GM18520 (cell line): ENCODE measurements around the gene RAVER1.
"Not testable (repeated sequence)": the region's sequence is repeated elsewhere in the genome, so short reads cannot be mapped to it uniquely, and the experiment has no call there.

Source experiments
- ATAC-seq: cut with Tn5 transposase; IDR thresholded peaks from one replicate; pipeline ENCODE4 v1.9.1; 2021; ENCODE audit not compliant: unreplicated experiment

Gene RAVER1, protein sequence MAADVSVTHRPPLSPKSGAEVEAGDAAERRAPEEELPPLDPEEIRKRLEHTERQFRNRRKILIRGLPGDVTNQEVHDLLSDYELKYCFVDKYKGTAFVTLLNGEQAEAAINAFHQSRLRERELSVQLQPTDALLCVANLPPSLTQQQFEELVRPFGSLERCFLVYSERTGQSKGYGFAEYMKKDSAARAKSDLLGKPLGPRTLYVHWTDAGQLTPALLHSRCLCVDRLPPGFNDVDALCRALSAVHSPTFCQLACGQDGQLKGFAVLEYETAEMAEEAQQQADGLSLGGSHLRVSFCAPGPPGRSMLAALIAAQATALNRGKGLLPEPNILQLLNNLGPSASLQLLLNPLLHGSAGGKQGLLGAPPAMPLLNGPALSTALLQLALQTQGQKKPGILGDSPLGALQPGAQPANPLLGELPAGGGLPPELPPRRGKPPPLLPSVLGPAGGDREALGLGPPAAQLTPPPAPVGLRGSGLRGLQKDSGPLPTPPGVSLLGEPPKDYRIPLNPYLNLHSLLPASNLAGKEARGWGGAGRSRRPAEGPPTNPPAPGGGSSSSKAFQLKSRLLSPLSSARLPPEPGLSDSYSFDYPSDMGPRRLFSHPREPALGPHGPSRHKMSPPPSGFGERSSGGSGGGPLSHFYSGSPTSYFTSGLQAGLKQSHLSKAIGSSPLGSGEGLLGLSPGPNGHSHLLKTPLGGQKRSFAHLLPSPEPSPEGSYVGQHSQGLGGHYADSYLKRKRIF

DNA sequence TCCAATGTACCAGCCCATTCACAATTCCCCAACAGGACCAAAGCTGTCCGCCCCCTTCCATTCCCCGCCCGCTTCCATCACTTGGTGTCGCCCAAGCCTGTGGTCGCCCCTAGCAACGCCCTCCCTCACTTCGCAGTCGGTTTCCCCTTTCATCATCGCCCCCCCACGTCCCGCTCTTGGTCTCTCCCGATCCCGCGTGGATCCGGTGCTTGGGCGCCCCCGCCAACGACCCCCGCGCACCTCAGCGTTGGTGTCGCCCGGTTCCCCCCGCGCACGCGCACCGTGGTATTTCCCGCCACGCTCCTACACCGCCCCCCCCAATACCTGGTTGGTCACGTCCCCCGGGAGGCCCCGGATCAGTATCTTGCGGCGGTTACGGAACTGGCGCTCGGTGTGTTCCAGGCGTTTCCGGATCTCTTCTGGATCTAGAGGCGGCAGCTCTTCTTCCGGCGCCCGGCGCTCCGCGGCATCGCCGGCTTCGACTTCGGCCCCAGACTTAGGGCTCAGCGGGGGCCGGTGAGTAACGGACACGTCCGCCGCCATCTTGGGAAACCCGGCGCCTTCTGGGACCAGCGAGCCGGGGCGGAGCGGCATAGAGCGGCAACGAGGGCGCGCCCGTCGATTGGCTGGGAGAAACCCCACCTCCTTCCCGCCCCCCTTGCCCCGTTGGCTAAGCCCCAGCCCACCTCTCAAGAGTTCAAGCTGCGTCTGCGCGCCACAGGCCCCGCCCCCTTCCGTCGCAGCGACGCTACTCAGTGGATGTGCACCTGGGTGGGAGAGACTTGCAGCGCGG lies at the start of gene RAVER1:
TSS of gene RAVER1 (minus strand) at position 565 of the 793 bp plus-strand sequence. CDS start at position 543, 22 bp downstream.
- peak; percentile 74 for ATAC-seq

DNA sequence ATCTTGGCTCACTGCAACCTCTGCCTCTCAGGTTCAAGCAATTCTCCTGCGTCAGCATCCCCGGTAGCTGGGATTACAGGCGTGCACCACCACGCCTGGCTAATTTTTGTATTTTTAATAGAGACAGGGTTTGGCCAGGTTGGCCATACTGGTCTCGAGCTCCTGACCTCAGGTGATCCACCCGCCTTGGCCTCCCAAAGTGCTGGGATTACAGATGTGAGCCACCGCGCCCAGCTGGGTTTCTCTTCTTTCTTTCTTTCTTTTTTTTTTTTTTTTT lies 49.8 kb upstream of the RAVER1 start:
- not testable (repeated sequence) for ATAC-seq

DNA sequence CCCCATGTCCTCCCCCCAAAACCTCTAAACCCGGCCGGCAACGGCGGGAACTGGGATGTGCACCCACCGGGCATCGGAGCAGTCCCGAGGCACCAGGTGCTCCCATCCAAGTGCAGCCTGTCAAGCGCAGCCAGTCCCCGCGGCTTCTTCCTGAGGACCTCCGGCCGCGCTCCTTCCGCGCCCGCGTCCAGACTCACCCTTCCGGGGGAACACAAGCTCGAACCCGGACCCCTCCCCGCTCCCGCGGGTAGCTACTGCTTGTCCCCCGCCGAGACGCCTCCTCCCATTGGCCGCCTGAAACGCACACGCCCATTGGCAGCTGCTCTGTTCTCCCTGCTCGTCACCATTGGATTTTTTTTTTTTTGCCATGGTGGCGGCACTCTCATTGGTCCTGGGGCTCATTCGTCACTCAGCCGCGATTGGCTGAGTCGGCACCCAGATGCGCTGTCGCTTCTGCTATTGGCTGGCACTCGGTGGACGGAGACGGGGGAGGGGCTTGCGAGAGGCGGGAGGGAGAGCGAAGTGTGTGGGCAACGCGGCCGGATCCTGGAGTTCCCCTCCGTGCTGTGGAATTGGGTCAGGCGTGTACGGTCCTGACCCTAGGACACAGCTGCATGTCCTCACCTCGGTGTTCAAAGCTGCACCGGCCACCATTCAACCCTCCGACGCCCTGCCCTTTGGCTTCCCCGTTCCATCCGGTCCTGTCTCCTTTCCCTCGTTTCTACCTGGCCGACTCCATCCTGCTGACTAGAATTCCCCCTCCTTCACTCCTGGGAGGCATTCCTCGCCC lies 47.2 kb upstream of the RAVER1 start, which contains the start of gene TYK2:
TSS of gene TYK2 (minus strand) at position 260 of the 790 bp plus-strand sequence. CDS start 2,166 bp downstream, outside the sequence.
- peak; percentile 96 for ATAC-seq

DNA sequence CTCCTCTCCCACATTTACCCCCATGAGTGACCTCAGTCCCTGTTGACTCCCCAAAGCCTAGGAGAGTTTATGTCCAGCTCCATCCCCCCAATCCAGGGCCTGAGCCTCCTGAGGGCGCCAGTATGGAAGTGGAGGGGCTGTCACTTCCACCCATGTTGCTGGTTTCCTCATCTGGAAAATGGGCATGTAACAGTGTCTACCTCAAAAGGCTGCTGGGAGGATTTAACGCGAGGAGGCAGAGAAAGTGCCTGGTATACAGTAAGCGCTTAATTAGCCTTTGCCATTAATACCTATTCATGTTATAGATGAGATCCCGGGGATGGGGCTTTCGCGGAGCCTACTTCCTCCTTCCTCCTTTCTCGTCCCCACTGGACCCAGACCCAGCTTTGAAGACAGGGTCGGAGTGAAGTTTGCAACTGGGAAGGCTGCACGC lies 46.6 kb upstream of the RAVER1 start:
- no peak for ATAC-seq

DNA sequence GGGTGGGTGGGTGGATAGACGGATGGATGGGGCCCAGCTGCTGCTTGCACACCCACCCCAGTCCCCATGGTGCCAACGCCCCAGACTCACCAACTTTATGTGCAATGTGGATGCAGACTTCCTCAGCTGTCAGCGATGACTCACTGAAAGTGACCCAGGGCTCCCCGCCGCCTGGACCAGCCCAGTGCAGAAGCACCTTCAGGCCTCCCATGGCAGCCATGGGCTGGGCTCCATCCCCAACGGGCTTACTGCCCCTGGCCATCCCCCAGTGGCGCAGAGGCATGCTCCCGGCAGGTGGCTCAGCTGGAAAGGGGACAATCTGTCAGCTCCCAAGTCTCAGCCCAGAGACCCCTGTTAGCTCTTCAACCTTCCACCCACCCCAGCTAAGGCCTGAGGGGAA lies 44.8 kb upstream of the RAVER1 start:
- ATAC-seq, result no peak

DNA sequence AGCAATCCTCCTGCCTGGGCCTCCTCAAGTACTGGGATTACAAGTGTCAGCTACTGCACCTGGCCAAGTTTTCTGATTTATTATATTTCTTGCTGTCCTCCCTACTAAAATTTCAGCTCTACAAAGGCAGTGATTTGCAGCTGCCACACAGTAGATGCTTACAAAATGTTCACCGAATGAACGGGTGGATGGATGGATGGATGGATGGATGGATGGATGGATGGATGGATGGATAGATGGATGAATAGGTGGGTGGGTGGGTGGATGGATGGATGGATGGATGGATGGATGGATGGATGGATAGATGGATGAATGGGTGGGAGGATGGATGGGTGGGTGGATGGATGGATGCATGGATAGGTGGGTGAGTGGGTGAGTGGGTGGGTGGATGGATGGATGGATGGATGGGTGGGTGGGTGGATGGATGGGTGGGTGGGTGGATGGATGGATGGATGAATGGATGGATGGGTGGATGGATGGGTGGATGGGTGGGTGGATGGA lies 43.9 kb upstream of the RAVER1 start:
- ATAC-seq, result not testable (repeated sequence)

DNA sequence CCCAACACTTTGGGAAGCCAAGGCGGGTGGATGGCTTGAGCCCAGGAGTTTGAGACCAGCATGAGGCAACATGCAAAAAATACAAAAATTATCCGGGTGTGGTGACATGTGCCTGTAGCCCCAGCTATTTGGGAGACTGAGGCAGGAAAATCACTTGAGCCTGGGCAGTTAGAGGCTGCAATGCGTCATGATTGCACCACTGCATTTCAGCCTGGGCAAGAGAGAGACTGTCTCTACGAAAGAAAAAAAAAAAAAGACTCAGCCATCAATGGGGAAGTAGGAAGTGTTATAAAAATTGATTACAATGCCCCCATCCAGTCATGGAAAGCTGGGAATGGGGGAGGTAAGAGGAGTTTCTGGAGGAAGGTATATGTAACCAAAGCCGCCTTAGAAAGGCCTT lies 41.6 kb upstream of the RAVER1 start:
- ATAC-seq, result no peak

DNA sequence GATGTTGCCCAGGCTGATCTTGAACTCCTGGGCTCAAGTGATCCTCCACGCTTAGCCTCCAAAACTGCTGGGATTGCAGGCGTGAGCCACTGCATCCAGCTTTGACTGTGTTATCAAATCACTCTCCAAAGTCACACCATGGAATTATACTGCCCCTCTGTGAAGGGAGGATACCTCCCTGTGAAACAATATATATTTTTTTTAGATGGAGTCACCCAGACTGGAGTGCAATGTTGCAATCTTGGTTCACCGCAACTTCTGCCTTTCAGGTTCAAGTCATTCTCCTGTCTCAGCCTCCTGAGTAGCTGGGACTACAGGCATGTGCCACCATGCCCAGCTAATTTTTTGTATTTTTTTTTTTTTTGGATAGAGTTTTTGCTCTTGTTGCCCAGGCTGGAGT lies 39.4 kb upstream of the RAVER1 start:
- ATAC-seq, result no peak

DNA sequence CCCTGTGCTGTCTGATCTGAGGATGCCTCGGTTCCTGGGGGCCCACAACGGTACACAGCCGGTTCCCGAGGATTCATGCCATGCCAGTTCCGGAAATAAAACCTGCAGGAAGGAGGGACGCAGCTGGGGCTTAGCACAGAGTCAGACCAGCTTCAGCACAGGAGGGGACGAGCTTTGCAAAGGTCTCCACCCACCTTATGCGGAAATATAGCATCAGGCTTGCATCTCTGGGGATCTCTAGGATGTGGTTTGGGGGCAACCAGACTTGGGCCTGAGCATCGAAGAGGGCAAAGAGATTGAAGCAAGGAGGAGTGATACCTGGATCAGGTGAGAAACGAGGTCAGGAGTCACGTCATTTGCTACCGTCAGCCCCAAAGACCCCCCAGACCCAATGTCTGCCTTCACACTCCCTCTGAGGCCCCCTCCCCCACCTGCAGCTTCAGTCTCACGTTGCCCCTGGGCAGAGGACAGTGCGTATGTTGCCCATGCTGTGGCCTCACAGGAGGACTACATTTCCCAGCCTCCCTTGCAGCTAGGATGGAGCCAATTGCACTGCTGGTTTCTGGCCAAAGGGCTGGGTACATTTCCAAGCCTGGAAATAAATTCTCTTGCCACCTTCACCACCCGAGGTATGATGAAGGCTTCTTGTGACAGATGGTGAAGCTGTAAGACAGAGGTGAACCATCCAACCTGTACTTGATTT lies 34.9 kb upstream of the RAVER1 start:
- no peak for ATAC-seq

DNA sequence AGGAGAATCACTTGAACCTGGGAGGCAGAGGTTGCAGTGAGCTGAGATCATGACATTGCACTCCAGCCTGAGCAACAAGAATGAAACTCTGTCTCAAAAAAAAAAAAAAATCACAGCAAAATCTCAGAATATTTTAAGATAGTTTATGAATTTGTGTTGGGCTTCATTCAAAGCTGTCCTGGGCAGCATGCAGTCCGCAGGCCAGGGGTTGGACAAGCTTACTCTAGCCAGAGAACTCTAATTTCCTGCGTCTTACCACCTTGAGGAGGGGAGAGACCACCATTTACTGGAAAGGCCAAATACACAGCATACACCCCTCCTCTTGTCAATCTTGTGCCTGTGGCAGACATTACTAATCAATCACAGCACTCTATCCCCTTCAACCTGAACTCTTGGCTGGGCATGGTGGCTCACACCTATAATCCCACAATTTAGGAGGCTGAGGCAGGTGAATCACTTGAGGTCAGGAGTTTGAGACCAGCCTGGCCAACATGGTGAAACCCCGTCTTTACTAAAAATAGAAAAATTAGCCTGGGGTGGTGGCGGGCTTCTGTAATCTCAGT lies 33.7 kb upstream of the RAVER1 start:
- not testable (repeated sequence) for ATAC-seq

DNA sequence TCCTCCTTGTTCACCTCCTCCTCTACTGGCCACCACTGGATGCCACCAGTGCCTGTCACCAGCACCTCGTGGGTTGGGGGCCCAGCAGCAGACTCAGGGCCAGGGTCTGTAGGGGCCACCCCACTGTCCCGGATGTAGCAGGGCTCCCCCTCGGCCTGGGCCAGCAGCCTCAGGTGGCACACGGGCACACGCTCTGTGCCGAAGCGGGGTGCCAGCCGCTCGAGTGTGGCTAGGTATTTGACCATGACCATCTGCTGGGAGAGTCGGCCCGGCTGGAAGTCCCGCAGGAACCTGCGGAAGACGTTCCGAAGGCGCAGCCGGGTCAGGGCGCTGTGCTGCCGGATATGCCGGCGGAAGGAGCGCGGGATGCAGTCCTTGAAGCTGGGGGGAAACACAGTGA lies 32.2 kb upstream of the RAVER1 start:
- ATAC-seq, result no peak

DNA sequence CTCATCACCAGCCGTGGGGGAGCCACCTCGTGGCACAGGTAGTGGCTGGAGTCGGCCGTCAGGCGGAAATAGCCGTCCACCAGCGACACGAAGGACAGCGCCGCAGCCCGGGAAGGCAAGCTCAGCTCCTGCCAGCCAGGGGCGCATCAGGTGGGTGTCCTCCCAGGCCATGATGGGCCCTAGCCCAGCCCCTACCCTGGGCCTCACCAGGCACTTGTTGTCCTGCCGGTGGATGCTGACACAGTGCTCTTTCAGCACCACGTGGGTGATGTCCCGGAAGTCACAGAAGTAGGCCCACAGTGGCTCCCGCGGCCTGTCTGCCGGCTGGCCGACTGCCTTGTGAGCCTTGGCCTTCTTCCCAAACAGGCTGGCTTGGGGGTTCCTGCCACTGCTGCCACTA lies 31.3 kb upstream of the RAVER1 start:
- no peak for ATAC-seq

DNA sequence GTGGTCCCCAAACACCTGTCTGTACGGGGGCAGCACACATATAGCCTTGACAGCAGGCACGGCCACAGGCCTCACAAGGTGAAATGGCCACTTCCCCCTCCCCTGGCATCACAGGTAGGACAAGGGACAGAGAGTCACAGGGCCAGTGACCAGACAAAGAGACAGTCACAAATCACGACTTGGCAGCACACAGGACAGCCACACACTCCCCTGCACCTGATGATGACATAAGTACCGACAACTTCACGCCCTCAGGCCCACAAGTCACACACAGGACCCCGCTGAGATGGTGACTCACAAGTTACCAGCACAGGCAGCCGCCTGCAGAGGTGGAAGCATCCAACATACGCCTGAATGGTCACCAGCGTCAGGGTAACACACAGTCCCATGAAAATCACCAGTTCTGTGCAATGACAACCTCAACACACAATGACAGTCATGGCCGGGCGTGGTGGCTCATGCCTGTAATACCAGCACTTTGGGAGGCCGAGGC lies 30.5 kb upstream of the RAVER1 start:
- no peak for ATAC-seq

DNA sequence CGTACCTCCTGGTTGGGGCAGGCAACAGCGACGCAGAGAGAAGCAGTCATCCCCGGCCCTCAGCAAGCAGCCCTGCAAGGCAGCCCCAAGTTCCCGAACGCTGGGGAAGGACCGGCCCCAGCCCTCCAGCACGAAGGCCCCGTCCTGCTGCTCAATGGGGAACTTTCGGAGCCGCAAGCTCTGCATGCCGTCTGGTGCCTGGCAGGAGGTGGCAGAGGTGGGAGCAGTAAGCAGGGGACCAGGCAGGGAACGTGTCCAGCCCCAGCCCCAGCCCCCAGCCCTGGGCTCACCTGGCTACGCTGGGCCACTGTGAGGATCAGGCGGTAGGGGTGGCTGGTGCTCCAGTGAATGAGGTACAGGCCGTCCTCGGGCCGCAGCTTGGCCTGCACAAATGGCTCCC lies 28.9 kb upstream of the RAVER1 start:
- ATAC-seq, result no peak

DNA sequence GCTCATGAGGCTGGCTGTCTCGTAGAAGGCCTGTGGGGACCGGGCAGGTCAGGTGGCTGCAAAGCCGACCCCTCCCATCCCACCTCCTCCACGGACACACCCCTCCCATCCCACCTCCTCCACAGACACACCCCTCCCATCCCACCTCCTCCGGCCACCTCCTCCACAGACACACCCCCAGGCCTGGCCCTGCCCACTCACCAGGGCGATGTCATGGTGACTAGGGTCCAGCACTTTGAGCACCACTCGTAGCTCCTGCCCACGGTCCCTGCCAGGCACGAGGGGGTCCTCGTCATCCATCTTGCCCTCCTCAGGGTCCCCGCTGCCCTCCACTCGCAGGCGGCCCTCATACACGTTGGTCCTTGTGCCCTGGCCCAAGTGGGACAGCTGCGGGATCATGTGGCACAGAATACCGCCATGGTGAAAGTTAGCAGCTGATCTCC lies 28.3 kb upstream of the RAVER1 start:
- no peak for ATAC-seq

DNA sequence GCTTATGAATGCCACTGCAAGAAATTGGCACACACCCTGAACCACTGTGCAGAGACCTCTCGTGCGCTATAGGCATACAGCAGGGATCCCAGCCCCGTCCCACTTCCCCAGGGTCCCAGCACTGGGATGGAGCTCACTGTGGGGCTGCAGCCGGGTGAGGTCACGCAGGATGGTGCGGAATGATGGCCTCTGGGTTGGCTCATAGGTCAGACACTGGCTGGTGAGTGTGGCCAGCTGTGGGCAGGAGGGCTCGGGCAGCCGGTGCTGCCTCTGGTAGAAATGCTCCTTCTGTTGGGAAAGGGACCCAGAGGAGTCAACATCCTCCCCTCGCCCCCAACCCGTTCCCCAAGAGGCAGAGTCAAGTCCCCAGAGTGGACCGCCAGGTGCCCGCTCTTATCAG lies 23.1 kb upstream of the RAVER1 start:
- ATAC-seq, result no peak

DNA sequence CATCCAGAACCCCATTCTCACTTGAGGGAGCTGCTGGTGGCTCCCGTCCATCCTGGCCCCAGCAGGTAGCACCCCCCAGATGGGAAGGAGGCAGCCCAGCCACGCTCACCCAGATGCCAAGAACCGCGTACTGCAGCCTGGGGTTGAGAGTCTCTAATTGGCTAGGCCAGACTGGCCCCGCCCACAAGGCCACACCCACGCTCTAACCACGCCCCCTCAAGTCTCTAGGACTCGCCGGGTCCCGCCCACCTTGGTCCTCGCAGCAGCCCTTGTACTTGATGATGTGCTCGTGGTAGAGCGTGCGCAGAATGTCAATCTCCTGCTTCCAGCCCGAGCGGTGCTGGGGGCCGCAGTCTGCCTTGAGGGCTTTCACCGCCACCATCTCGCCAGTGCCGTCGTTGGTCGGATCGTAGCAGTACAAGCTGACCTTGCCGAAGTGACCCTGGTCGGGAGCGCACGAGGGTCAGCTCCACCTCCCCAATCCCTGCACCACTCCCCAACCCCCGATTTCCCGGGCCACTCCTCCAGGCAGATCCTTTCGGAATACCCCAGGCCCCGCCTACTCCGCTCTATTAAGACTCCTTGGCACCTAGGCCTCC lies 20.6 kb upstream of the RAVER1 start:
- no peak for ATAC-seq

DNA sequence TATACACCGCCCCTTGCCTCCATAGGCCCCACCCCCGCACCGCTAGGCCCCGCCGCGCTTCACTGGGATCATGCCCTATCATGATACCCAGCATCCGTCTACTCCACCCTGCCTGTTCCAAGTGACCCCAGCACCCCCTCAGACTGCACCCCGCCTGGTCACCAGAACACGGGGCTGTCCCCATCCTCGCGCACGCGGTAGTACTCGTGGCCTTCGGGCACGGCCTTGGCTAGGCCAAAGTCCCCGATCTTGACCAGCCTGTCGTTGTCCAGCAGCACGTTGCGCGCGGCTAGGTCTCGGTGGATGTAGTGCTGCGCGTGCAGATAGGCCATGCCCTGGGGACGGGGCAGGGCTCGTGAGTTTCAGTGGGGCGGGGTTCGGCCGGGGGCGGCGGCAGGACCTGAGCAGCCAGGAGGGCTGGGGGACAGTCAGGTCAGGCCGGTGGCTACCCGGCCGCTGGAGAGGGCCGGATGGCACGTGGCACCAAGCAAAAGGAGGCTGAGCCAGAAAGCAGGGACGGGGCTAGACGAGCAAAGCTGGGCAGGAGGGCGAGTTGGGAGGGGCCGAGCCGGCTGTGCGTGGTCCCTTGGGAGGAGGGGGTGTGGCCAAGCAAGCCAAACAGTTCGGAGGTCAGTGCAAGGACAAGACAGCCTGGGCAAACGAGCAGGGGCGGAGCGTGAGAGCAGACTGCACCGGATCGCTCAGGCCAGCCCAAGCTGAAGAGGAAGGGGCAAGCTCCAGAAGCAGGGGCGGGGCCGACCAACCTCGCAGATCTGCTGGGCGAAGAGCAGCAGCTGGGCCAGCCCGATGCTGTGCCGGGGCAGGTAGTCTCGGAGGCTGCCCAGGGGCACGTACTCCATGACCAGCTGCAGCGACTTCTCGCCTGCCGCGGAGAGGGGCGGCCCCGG lies 19.7 kb upstream of the RAVER1 start:
- no peak for ATAC-seq
